ENCODE measurements around the gene HRH3. TPM values are rescaled to one million over a fixed set of nuclear protein-coding genes. Genes with fewer than 3 reads are reported as not detected.

The HRH3 gene
- total and polyA plus RNA-seq, 8 donors, result not detected

- no peak for TF ChIP-seq POLR2A (IDR thresholded peaks at IDR 0.05)
- no peak for TF ChIP-seq CTCF (IDR thresholded peaks at IDR 0.05)
- TF ChIP-seq EP300 (IDR thresholded peaks at IDR 0.05), result no peak
- no peak for TF ChIP-seq POLR2AphosphoS5 (IDR thresholded peaks at IDR 0.05)
- no peak overlapping the region for H3K4me3 ChIP-seq
- intact Hi-C loops (cut with DNase I; ENCODE audit: low total_unique reads), result no loop called here
- no peak for DNase-seq
- whole genome bisulfite sequencing, 5 donors, result 86 to 93% (median 88%) methylated on average over 22 of the region's 22 CpGs
- peaks cover 0 to 6% (median 2%) of the 10 kb centered on the region in 3 donors for H3K27me3 ChIP-seq
- H3K27ac ChIP-seq, result no peak overlapping the region
- no peaks in the 10 kb centered on the region for H3K9me3 ChIP-seq
- peaks cover 28 to 55% (median 54%) of the 10 kb centered on the region in 4 donors for H3K36me3 ChIP-seq
- no peaks in the 10 kb centered on the region for H3K4me1 ChIP-seq
Measured at GRCh38 chr20:62203378-62204030, 16.6 kb downstream of the HRH3 start.

- H3K9me3 ChIP-seq, result no peaks in the 10 kb centered on the region
- TF ChIP-seq POLR2A (IDR thresholded peaks at IDR 0.05) (no peak), CTCF (IDR thresholded peaks at IDR 0.05) (no peak), POLR2AphosphoS5 (IDR thresholded peaks at IDR 0.05) (no peak), EP300 (IDR thresholded peaks at IDR 0.05) (no peak)
- H3K27me3 ChIP-seq, result no peaks in the 10 kb centered on the region
- 88 to 93% (median 91%) methylated on average over 23 of the region's 23 CpGs for WGBS, 5 donors
- peaks cover 35 to 62% (median 61%) of the 10 kb centered on the region in 4 donors for H3K36me3 ChIP-seq
- DNase-seq, result no peak
- no peak overlapping the region for H3K27ac ChIP-seq
- H3K4me3 ChIP-seq, result no peak overlapping the region
- intact Hi-C loops (cut with DNase I; ENCODE audit: low total_unique reads), result no loop called here
- H3K4me1 ChIP-seq, result no peaks in the 10 kb centered on the region
Measured at GRCh38 chr20:62202676-62203377, 17.3 kb downstream of the HRH3 start.

GRCh38 chr20:62202083-62202395 lies 18.0 kb downstream of the HRH3 start:
- peaks cover 37 to 70% (median 69%) of the 10 kb centered on the region in 4 donors for H3K36me3 ChIP-seq
- intact Hi-C loops (cut with DNase I; ENCODE audit: low total_unique reads), result no loop called here
- 61 to 95% (median 84%) methylated on average over 4 to 5 of the region's 5 CpGs for WGBS, 5 donors

More at GRCh38 chr20:62202083-62202395, 18.0 kb downstream of the HRH3 start:
- Histone ChIP-seq H3K27me3 (no peaks in the 10 kb centered on the region), H3K9me3 (no peaks in the 10 kb centered on the region), H3K4me1 (no peaks in the 10 kb centered on the region), H3K4me3 (no peak overlapping the region), H3K27ac (no peak overlapping the region)
- no peak for DNase-seq
- TF ChIP-seq POLR2AphosphoS5 (IDR thresholded peaks at IDR 0.05) (no peak), EP300 (IDR thresholded peaks at IDR 0.05) (no peak), CTCF (IDR thresholded peaks at IDR 0.05) (no peak)
